BE2C (cell line): ENCODE measurements around the gene SLBP.
A peak's percentile ranks its signal among the peaks of the same experiment; 100 is the strongest.
"Not testable (repeated sequence)": the region's sequence is repeated elsewhere in the genome, so short reads cannot be mapped to it uniquely, and the experiment has no call there.

ENCODE experiments used
- DNase-seq: peaks from one replicate; pipeline ENCODE4 v3.0.0-alpha.2; 2020
- H3K27me3 ChIP-seq: fragments of 250-450 bp; sonication (Bioruptor Pico); 2 replicates; pipeline ENCODE4 v1.5.1; 2020; ENCODE audit warnings: mild to moderate bottlenecking
- H3K36me3 ChIP-seq: fragments of 250-450 bp; sonication (Bioruptor Pico); 2 replicates; pipeline ENCODE4 v1.5.1; 2020; ENCODE audit warnings: mild to moderate bottlenecking
- H3K4me1 ChIP-seq: fragments of 250-450 bp; sonication (Bioruptor Pico); 2 replicates; pipeline ENCODE4 v1.5.1; 2020
- H3K4me3 ChIP-seq: 2 replicates; pipeline ENCODE4 v1.5.1; 2011; ENCODE audit warnings: low read depth, low read length
- H3K9me3 ChIP-seq: fragments of 250-450 bp; sonication (Bioruptor Pico); 2 replicates; pipeline ENCODE4 v1.5.1; 2020
- CTCF ChIP-seq: IDR thresholded peaks from 2 replicates; pipeline ENCODE4 v1.5.1; 2012; ENCODE audit warnings: mild to moderate bottlenecking, low read depth, low read length

Gene SLBP

GRCh38 chr4:1711055-1711570 is 1.0 kb downstream of the SLBP start:
- Histone ChIP-seq H3K4me3 (peak overlapping the region; percentile 97), H3K4me1 (peaks cover 6% of the 10 kb centered on the region), H3K36me3 (peaks cover 21% of the 10 kb centered on the region), H3K27me3 (no peaks in the 10 kb centered on the region), H3K9me3 (no peaks in the 10 kb centered on the region)
- no peak for TF ChIP-seq CTCF
- DNase-seq, result no peak

- H3K9me3 ChIP-seq, result no peaks in the 10 kb centered on the region
- no peak overlapping the region for H3K4me3 ChIP-seq
- H3K4me1 ChIP-seq, result peaks cover 6% of the 10 kb centered on the region
- DNase-seq, result no peak
- TF ChIP-seq CTCF, result no peak
- H3K36me3 ChIP-seq, result peaks cover 41% of the 10 kb centered on the region
- H3K27me3 ChIP-seq, result no peaks in the 10 kb centered on the region
Measured at GRCh38 chr4:1708581-1708980, 3.5 kb downstream of the SLBP start.

- no peak for DNase-seq
- H3K36me3 ChIP-seq, result peaks cover 56% of the 10 kb centered on the region
- H3K27me3 ChIP-seq, result no peaks in the 10 kb centered on the region
- no peaks in the 10 kb centered on the region for H3K9me3 ChIP-seq
- H3K4me3 ChIP-seq, result no peak overlapping the region
- no peak for TF ChIP-seq CTCF
- H3K4me1 ChIP-seq, result peaks cover 6% of the 10 kb centered on the region
Measured at GRCh38 chr4:1706358-1706757, 5.8 kb downstream of the SLBP start.

- Histone ChIP-seq H3K4me1 (peaks cover 6% of the 10 kb centered on the region), H3K36me3 (peaks cover 56% of the 10 kb centered on the region), H3K4me3 (no peak overlapping the region), H3K27me3 (no peaks in the 10 kb centered on the region), H3K9me3 (no peaks in the 10 kb centered on the region)
- DNase-seq, result no peak
- no peak for TF ChIP-seq CTCF
Measured at GRCh38 chr4:1705732-1706131, 6.4 kb downstream of the SLBP start.

- Histone ChIP-seq H3K4me3 (no peak overlapping the region), H3K27me3 (no peaks in the 10 kb centered on the region), H3K4me1 (peaks cover 2% of the 10 kb centered on the region; the same call in 1 of the 2 replicates), H3K9me3 (no peaks in the 10 kb centered on the region), H3K36me3 (peaks cover 60% of the 10 kb centered on the region)
- no peak for TF ChIP-seq CTCF
- DNase-seq, result no peak
Measured at GRCh38 chr4:1703867-1704266, 8.3 kb downstream of the SLBP start.

GRCh38 chr4:1701671-1702070 is 10.4 kb downstream of the SLBP start:
- not testable (repeated sequence) for H3K27me3 ChIP-seq, H3K4me3 ChIP-seq, DNase-seq, H3K9me3 ChIP-seq, H3K4me1 ChIP-seq
- peaks cover 73% of the 10 kb centered on the region for H3K36me3 ChIP-seq

- Histone ChIP-seq H3K27me3 (no peaks in the 10 kb centered on the region), H3K36me3 (peaks cover 78% of the 10 kb centered on the region), H3K4me1 (no peaks in the 10 kb centered on the region), H3K9me3 (no peaks in the 10 kb centered on the region), H3K4me3 (no peak overlapping the region)
- no peak for DNase-seq
- no peak for TF ChIP-seq CTCF
Measured at GRCh38 chr4:1695913-1696312, 16.2 kb downstream of the SLBP start.
